ENCODE results near the gene SLC2A3. TPM values are rescaled to one million over a fixed set of nuclear protein-coding genes. Genes with fewer than 3 reads are reported as not detected.
"Not testable (repeated sequence)": the region's sequence is repeated elsewhere in the genome, so short reads cannot be mapped to it uniquely, and the experiment has no call there.

The SLC2A3 gene
- total and polyA plus RNA-seq, 2 donors (not counting 3 experiments of a cell fraction or from before 2014, with no cell fraction given), result 13.9 to 20.8 TPM

- no peak overlapping the region for H3K27ac ChIP-seq (ENCODE audit: insufficient read depth, low read depth, low read length)
- no peak overlapping the region for H3K4me2 ChIP-seq (ENCODE audit: insufficient read depth, low read length)
- no peaks in the 10 kb centered on the region for H3K79me2 ChIP-seq (ENCODE audit: control insufficient read depth, insufficient read depth, low read length)
- DNase-seq (ENCODE audit: low read depth, low spot score) (no peak), FAIRE-seq (no peak)
- H3K36me3 ChIP-seq (ENCODE audit: control insufficient read depth in 2 of 2, extremely low read depth in 1 of 2, insufficient read depth in 2 of 2, low read length in 2 of 2), result no peaks in the 10 kb centered on the region
- no peak overlapping the region for H3K9ac ChIP-seq (replicated peaks; ENCODE audit: extremely low read depth, insufficient read depth, low read length)
- POLR2A ChIA-PET, result no interaction called here
- TF ChIP-seq GATA2 (IDR thresholded peaks at IDR 0.05; ENCODE audit: insufficient read depth, insufficient read length, low read depth, low read length), result no peak
- no peak for TF ChIP-seq MYC (IDR thresholded peaks at IDR 0.05; ENCODE audit: low read depth, low read length)
- TF ChIP-seq JUN (IDR thresholded peaks at IDR 0.05; ENCODE audit: borderline replicate concordance, insufficient read depth, insufficient read length, low read depth), result no peak
- TF ChIP-seq POLR2AphosphoS5 (IDR thresholded peaks at IDR 0.05; ENCODE audit: insufficient read depth, low read depth, low read length), result no peak
- TF ChIP-seq EZH2 (IDR thresholded peaks at IDR 0.05; ENCODE audit: borderline replicate concordance, low read depth, low read length, severe bottlenecking), result no peak
- TF ChIP-seq FOS (IDR thresholded peaks at IDR 0.05; ENCODE audit: borderline replicate concordance, insufficient read depth, low read length), result no peak
- no peak for TF ChIP-seq POLR2A (IDR thresholded peaks at IDR 0.05; ENCODE audit: low read depth, low read length)
- no peak for TF ChIP-seq MAX (IDR thresholded peaks at IDR 0.05; ENCODE audit: insufficient read depth, insufficient read length)
- TF ChIP-seq CTCF (IDR thresholded peaks at IDR 0.05; ENCODE audit: extremely low read depth in 1 of 2, insufficient read depth in 1 of 2, low read depth in 1 of 2, low read length in 2 of 2), result no peak
- no peaks in the 10 kb centered on the region for H3K27me3 ChIP-seq (ENCODE audit: control insufficient read depth in 2 of 2, insufficient read depth in 2 of 2, low read length in 2 of 2)
- no TSS peak for BruUV-seq (replicated peaks)
- no peaks in the 10 kb centered on the region for H3K9me1 ChIP-seq (replicated peaks; ENCODE audit: control insufficient read depth, extremely low read depth, insufficient read depth, low read length)
- H3K4me3 ChIP-seq (replicated peaks in 1 of 3; ENCODE audit: insufficient read depth in 1 of 3, low read depth in 1 of 3, low read length in 3 of 3), result no peak overlapping the region
- H3K4me1 ChIP-seq (ENCODE audit: control insufficient read depth, extremely low read depth, insufficient read depth, low read length), result peaks cover 8% of the 10 kb centered on the region
- dilution Hi-C loops (cut with MboI; ENCODE audit: extremely low pct_ligation_motif_present, low sequenced_read_pairs), result no loop called here
- intact Hi-C loops (cut with micrococcal nuclease), result no loop called here
- no peaks in the 10 kb centered on the region for H3K9me3 ChIP-seq (replicated peaks; ENCODE audit: control insufficient read depth, insufficient read depth, low read length)
- CTCF ChIA-PET, result no interaction called here
- no peaks in the 10 kb centered on the region for H4K20me1 ChIP-seq (replicated peaks; ENCODE audit: control insufficient read depth, extremely low read depth, insufficient read depth, low read length)
- no peak overlapping the region for H2AFZ ChIP-seq (ENCODE audit: low read depth, low read length)
These were observed 48.9 kb upstream of the SLC2A3 start for GRCh38 chr12:7984900-7985299.

GRCh38 chr12:7983460-7983859, 47.5 kb upstream of the SLC2A3 start:
- H4K20me1 ChIP-seq (replicated peaks; ENCODE audit: control insufficient read depth, extremely low read depth, insufficient read depth, low read length); FAIRE-seq; H3K27ac ChIP-seq (ENCODE audit: insufficient read depth, low read depth, low read length); H3K36me3 ChIP-seq (ENCODE audit: control insufficient read depth in 2 of 2, extremely low read depth in 1 of 2, insufficient read depth in 2 of 2, low read length in 2 of 2); POLR2A ChIA-PET; dilution Hi-C loops (cut with MboI; ENCODE audit: extremely low pct_ligation_motif_present, low sequenced_read_pairs); H3K9ac ChIP-seq (replicated peaks; ENCODE audit: extremely low read depth, insufficient read depth, low read length); CTCF ChIA-PET; BruUV-seq (replicated peaks); H2AFZ ChIP-seq (ENCODE audit: low read depth, low read length); H3K4me2 ChIP-seq (ENCODE audit: insufficient read depth, low read length); H3K4me3 ChIP-seq (replicated peaks in 1 of 3; ENCODE audit: insufficient read depth in 1 of 3, low read depth in 1 of 3, low read length in 3 of 3); H3K9me1 ChIP-seq (replicated peaks; ENCODE audit: control insufficient read depth, extremely low read depth, insufficient read depth, low read length); H3K4me1 ChIP-seq (ENCODE audit: control insufficient read depth, extremely low read depth, insufficient read depth, low read length); H3K79me2 ChIP-seq (ENCODE audit: control insufficient read depth, insufficient read depth, low read length); H3K9me3 ChIP-seq (replicated peaks; ENCODE audit: control insufficient read depth, insufficient read depth, low read length); H3K27me3 ChIP-seq (ENCODE audit: control insufficient read depth in 2 of 2, insufficient read depth in 2 of 2, low read length in 2 of 2); DNase-seq (ENCODE audit: low read depth, low spot score); intact Hi-C loops (cut with micrococcal nuclease): not testable (repeated sequence)

- H4K20me1 ChIP-seq (replicated peaks; ENCODE audit: control insufficient read depth, extremely low read depth, insufficient read depth, low read length); dilution Hi-C loops (cut with MboI; ENCODE audit: extremely low pct_ligation_motif_present, low sequenced_read_pairs); H3K4me3 ChIP-seq (replicated peaks in 1 of 3; ENCODE audit: insufficient read depth in 1 of 3, low read depth in 1 of 3, low read length in 3 of 3); H3K79me2 ChIP-seq (ENCODE audit: control insufficient read depth, insufficient read depth, low read length); H3K9ac ChIP-seq (replicated peaks; ENCODE audit: extremely low read depth, insufficient read depth, low read length); H3K27me3 ChIP-seq (ENCODE audit: control insufficient read depth in 2 of 2, insufficient read depth in 2 of 2, low read length in 2 of 2); FAIRE-seq; intact Hi-C loops (cut with micrococcal nuclease); DNase-seq (ENCODE audit: low read depth, low spot score); POLR2A ChIA-PET; H3K27ac ChIP-seq (ENCODE audit: insufficient read depth, low read depth, low read length); BruUV-seq (replicated peaks); H3K9me3 ChIP-seq (replicated peaks; ENCODE audit: control insufficient read depth, insufficient read depth, low read length); H2AFZ ChIP-seq (ENCODE audit: low read depth, low read length); H3K36me3 ChIP-seq (ENCODE audit: control insufficient read depth in 2 of 2, extremely low read depth in 1 of 2, insufficient read depth in 2 of 2, low read length in 2 of 2); H3K4me1 ChIP-seq (ENCODE audit: control insufficient read depth, extremely low read depth, insufficient read depth, low read length); H3K9me1 ChIP-seq (replicated peaks; ENCODE audit: control insufficient read depth, extremely low read depth, insufficient read depth, low read length); H3K4me2 ChIP-seq (ENCODE audit: insufficient read depth, low read length); CTCF ChIA-PET: not testable (repeated sequence)
These were observed 47.0 kb upstream of the SLC2A3 start for GRCh38 chr12:7983019-7983418.
